IMR-90 (cell line): ENCODE results near the gene CHD6. TPM values are rescaled to one million over a fixed set of nuclear protein-coding genes. Genes with fewer than 3 reads are reported as not detected.
A peak's percentile ranks its signal among the peaks of the same experiment; 100 is the strongest.

Experiments
- ATAC-seq: fragments of 200-7000 bp; cut with Tn5 transposase; 2 replicates; pipeline ENCODE4 v1.9.1; 2020; ENCODE audit warnings: low read depth, mild to moderate bottlenecking, moderate library complexity
- BruUV-seq: library from RNA; stranded (reverse); fragments of 400-500 nt; replicated peaks from 2 replicates; lab custom pipeline; 2021; lab: Mats Ljungman, UMichigan
- CTCF ChIA-PET: fragments of 300-600 bp; formaldehyde crosslinking; extraction: SDS; loops from one replicate; lab custom pipeline; 2021; ENCODE audit warnings: antibody characterized with exemption; lab: Yijun Ruan, JAX
- POLR2A ChIA-PET: fragments of 300-600 bp; sonication (Branson Sonifier 250); formaldehyde crosslinking; loops from one replicate; lab custom pipeline; 2022; ENCODE audit warnings: antibody characterized with exemption; ENCODE audit not compliant: unreplicated experiment; lab: Charles Lee
- DNase-seq: peaks from one replicate; pipeline ENCODE4 v3.0.0; 2013
- H2AFZ ChIP-seq: replicated peaks from 2 replicates; pipeline ENCODE3; 2013; ENCODE audit warnings: low read length, mild to moderate bottlenecking; ENCODE audit not compliant: poor library complexity
- H2AK5ac ChIP-seq: 2 replicates; pipeline ENCODE4 v1.6.1; 2013; ENCODE audit warnings: low read depth, low read length, inconsistent platforms
- H2AK9ac ChIP-seq: replicated peaks from 2 replicates; pipeline ENCODE3; 2013; ENCODE audit warnings: mild to moderate bottlenecking, low read depth, low read length, moderate library complexity; ENCODE audit not compliant: poor library complexity
- H2BK120ac ChIP-seq: 2 replicates; pipeline ENCODE4 v1.6.1; 2013; ENCODE audit warnings: low read depth, low read length, inconsistent platforms
- H2BK15ac ChIP-seq: 3 replicates; pipeline ENCODE4 v1.6.1; 2013; ENCODE audit warnings: low read depth, low read length, inconsistent platforms
- H2BK20ac ChIP-seq: 2 replicates; pipeline ENCODE4 v1.6.1; 2013; ENCODE audit warnings: low read depth, mild to moderate bottlenecking, inconsistent platforms, low read length, moderate library complexity
- H2BK5ac ChIP-seq: 2 replicates; pipeline ENCODE4 v1.6.1; 2013; ENCODE audit warnings: mild to moderate bottlenecking, low read depth, low read length, inconsistent platforms; ENCODE audit not compliant: poor library complexity, severe bottlenecking
- H3K14ac ChIP-seq: replicated peaks from 2 replicates; pipeline ENCODE4 v1.6.1; 2013; ENCODE audit warnings: low read depth, low read length, inconsistent platforms
- H3K18ac ChIP-seq: 2 replicates; pipeline ENCODE4 v1.6.1; 2013; ENCODE audit warnings: low read depth, low read length, control low read depth
- H3K23ac ChIP-seq: 2 replicates; pipeline ENCODE4 v1.6.1; 2013; ENCODE audit warnings: low read depth, low read length, inconsistent platforms
- H3K27ac ChIP-seq: 2 replicates; pipeline ENCODE4 v1.5.1; 2013; ENCODE audit warnings: mild to moderate bottlenecking, control low read depth, low read length; ENCODE audit not compliant: insufficient read depth
- H3K27me3 ChIP-seq: 2 replicates; pipeline ENCODE4 v1.6.1; 2013; ENCODE audit warnings: low read length; ENCODE audit not compliant: control insufficient read depth, insufficient read depth
- H3K36me3 ChIP-seq: 2 replicates; pipeline ENCODE4 v1.6.1; 2013; ENCODE audit warnings: low read length, mixed read lengths; ENCODE audit not compliant: control insufficient read depth, insufficient read depth
- H3K4ac ChIP-seq: 2 replicates; pipeline ENCODE4 v1.6.1; 2013; ENCODE audit warnings: low read depth, low read length, inconsistent platforms
- H3K4me1 ChIP-seq: 2 replicates; pipeline ENCODE4 v1.6.1; 2013; ENCODE audit warnings: low read length, mixed read lengths; ENCODE audit not compliant: control insufficient read depth, insufficient read depth
- H3K4me2 ChIP-seq: 2 replicates; pipeline ENCODE4 v1.6.1; 2013; ENCODE audit warnings: low read depth, mild to moderate bottlenecking, control low read depth, low read length, moderate library complexity
- H3K4me3 ChIP-seq: 2 replicates; pipeline ENCODE4 v1.5.1; 2013; ENCODE audit warnings: low read depth, mild to moderate bottlenecking, control low read depth, low read length, moderate library complexity; ENCODE audit not compliant: insufficient read depth
- H3K56ac ChIP-seq: 2 replicates; pipeline ENCODE4 v1.6.1; 2013; ENCODE audit warnings: low read length, inconsistent platforms; ENCODE audit not compliant: insufficient read depth; ENCODE audit errors: extremely low read depth
- H3K79me1 ChIP-seq, 2 experiments: 2 replicates each; pipeline ENCODE4 v1.6.1; 2013; ENCODE audit warnings: low read length in 2 of 2, inconsistent platforms in 1 of 2, low read depth in 1 of 2
- H3K9ac ChIP-seq: 2 replicates; pipeline ENCODE4 v1.6.1; 2013; ENCODE audit warnings: low read depth, low read length, control low read depth
- H3K9me1 ChIP-seq: 2 replicates; pipeline ENCODE4 v1.6.1; 2013; ENCODE audit warnings: low read length, inconsistent platforms; ENCODE audit not compliant: insufficient read depth
- H3K9me3 ChIP-seq: 2 replicates; pipeline ENCODE4 v1.6.1; 2013; ENCODE audit warnings: low read length; ENCODE audit not compliant: control insufficient read depth, insufficient read depth
- H4K20me1 ChIP-seq: 2 replicates; pipeline ENCODE4 v1.6.1; 2013; ENCODE audit warnings: low read length, inconsistent platforms; ENCODE audit not compliant: insufficient read depth
- H4K5ac ChIP-seq: 2 replicates; pipeline ENCODE4 v1.6.1; 2013; ENCODE audit warnings: mild to moderate bottlenecking, low read depth, low read length, control low read depth
- H4K8ac ChIP-seq, 2 experiments: 2 replicates each; pipeline ENCODE4 v1.6.1; 2013; ENCODE audit warnings: low read depth in 2 of 2, low read length in 2 of 2, control low read depth in 1 of 2, inconsistent platforms in 1 of 2
- H4K91ac ChIP-seq: 2 replicates; pipeline ENCODE4 v1.6.1; 2013; ENCODE audit warnings: low read depth, low read length, inconsistent platforms; ENCODE audit not compliant: insufficient read depth
- BHLHE40 ChIP-seq: fragments of 150-350 bp; IDR thresholded peaks from 2 replicates; pipeline ENCODE4 v1.6.1; 2016; ENCODE audit warnings: mild to moderate bottlenecking, low read depth, low read length
- CEBPB ChIP-seq: IDR thresholded peaks from 2 replicates; pipeline ENCODE4 v1.6.1; 2012; ENCODE audit warnings: low read depth, low read length, improper control_type of control experiment
- FOS ChIP-seq: fragments of 150-350 bp; IDR thresholded peaks from 2 replicates; pipeline ENCODE4 v1.6.1; 2016; ENCODE audit warnings: low read depth, low read length
- MAZ ChIP-seq: IDR thresholded peaks from 2 replicates; pipeline ENCODE4 v1.6.1; 2012; ENCODE audit warnings: low read depth, mild to moderate bottlenecking, low read length, improper control_type of control experiment, moderate library complexity, borderline replicate concordance
- MXI1 ChIP-seq: IDR thresholded peaks from 2 replicates; pipeline ENCODE4 v1.6.1; 2012; ENCODE audit warnings: low read depth, mild to moderate bottlenecking, low read length, moderate library complexity, borderline replicate concordance
- RAD21 ChIP-seq: IDR thresholded peaks from 2 replicates; pipeline ENCODE4 v1.6.1; 2012; ENCODE audit warnings: low read length, improper control_type of control experiment
- WGBS, 2 experiments: methylation state at CpG; one replicate each; pipeline versions ENCODE4 v1.1.5 to v1.1.7; 2013; ENCODE audit warnings: missing lambda C conversion rate in 2 of 2; ENCODE audit not compliant: insufficient read length in 1 of 2; ENCODE audit errors: extremely low coverage in 2 of 2; 5-methylcytosine and 5-hydroxymethylcytosine counted together
- dilution Hi-C: fragments of 300-500 bp; cut with HindIII; formaldehyde crosslinking; loops from one replicate; pipeline ENCODE4 v1.14.3; 2018; ENCODE audit warnings: low sequenced_read_pairs; ENCODE audit not compliant: unreplicated experiment
- in situ Hi-C: fragments of 300-500 bp; cut with MboI; formaldehyde crosslinking; loops from 3 replicates; pipeline ENCODE4 v1.14.3; 2019; ENCODE audit warnings: low sequenced_read_pairs, inconsistent platforms, mixed read lengths
- intact Hi-C: fragments of 100-400 bp; cut with micrococcal nuclease; formaldehyde crosslinking; loops from 2 replicates; pipeline ENCODE4 v1.10.0; 2022
- polyA plus RNA-seq, 3 experiments: library from polyadenylated mRNA; depleted of rRNA; stranded (reverse); fragments of >200 nt; gene quantifications; 2 replicates each; pipeline ENCODE4 v1.2.3, GENCODE V29; 2012; ENCODE audit warnings: low replicate concordance in 1 of 3
- total RNA-seq: library from RNA; depleted of rRNA; stranded (reverse); fragments of >200 nt; gene quantifications from 2 replicates; pipeline ENCODE4 v1.2.3, GENCODE V29; 2012
- TF ChIP-seq, protein P1 (sequence below): fragments of 150-350 bp; IDR thresholded peaks from 2 replicates; pipeline ENCODE4 v1.6.1; 2017; ENCODE audit warnings: mild to moderate bottlenecking, antibody characterized with exemption, low read length, low read depth

CHD6 gene
- total and polyA plus RNA-seq, 2 of the 4 experiments (the other 2 are of a cell fraction), result 8.8 to 26.7 TPM

DNA sequence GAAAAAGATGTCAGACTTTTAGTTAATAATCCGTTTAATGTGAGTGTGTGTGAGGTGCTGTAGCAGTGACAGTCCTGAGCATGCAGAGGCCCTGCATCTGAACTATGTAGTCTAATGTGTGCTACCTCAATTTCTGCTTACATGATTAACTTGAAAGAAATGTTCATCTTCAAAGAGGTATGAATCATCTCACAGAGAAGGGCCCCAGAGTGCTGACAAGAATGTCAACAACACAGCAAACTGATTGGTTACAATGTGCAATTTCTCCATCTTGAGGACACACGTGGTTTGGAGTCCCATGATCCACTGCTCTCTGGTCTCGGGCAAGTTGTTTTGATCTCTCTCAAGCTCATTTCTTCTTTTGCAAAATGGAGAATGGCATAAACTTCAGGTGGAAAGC, 189.9 kb downstream of the CHD6 start:
- Histone ChIP-seq H3K14ac (peak overlapping the region; percentile 41; the same call in 1 of the 2 replicates), H3K36me3 (peaks cover 13% of the 10 kb centered on the region), H3K18ac (peak overlapping the region; percentile 92; the same call in 1 of the 2 replicates), H4K5ac (peak overlapping the region; percentile 22; the same call in 1 of the 2 replicates), H4K91ac (no peak overlapping the region), H2AK5ac (no peak overlapping the region), H3K4ac (no peak overlapping the region), H3K9ac (no peak overlapping the region), H3K79me1 (peaks cover 0 to 8% of the 10 kb centered on the region in 2 experiments; a peak in 1 of 4 replicates), H2BK120ac (0 out of 2 replicates have a peak overlapping the region, but pooled peaks have one; percentile 53), H2AFZ (no peak overlapping the region), H3K23ac (peak overlapping the region; percentile 39; the same call in 1 of the 2 replicates), H2BK20ac (no peak overlapping the region), H3K9me3 (no peaks in the 10 kb centered on the region), H3K27me3 (no peaks in the 10 kb centered on the region), H3K4me3 (no peak overlapping the region), H4K8ac (peak overlapping the region in 1 of 2 experiments; percentile 71; a peak in 1 of 4 replicates), H3K56ac (no peak overlapping the region), H2BK5ac (peak overlapping the region; percentile 78), H3K27ac (no peak overlapping the region), H3K4me2 (peak overlapping the region; percentile 10; the same call in 1 of the 2 replicates), H2BK15ac (0 out of 3 replicates have a peak overlapping the region, but pooled peaks have one; percentile 77), H3K4me1 (peaks cover 21% of the 10 kb centered on the region), H4K20me1 (no peaks in the 10 kb centered on the region; the same call in 1 of the 2 replicates), H2AK9ac (no peak overlapping the region), H3K9me1 (peaks cover 9% of the 10 kb centered on the region)
- peak; percentile 80 for ATAC-seq
- TF ChIP-seq CEBPB (peak; percentile 51; the same call in 1 of the 2 replicates), MXI1 (peak; percentile 84), MAZ (no peak), FOS (peak; percentile 52), RAD21 (no peak), BHLHE40 (peak; percentile 38; the same call in 1 of the 2 replicates)
- TF ChIP-seq, protein P1, sequence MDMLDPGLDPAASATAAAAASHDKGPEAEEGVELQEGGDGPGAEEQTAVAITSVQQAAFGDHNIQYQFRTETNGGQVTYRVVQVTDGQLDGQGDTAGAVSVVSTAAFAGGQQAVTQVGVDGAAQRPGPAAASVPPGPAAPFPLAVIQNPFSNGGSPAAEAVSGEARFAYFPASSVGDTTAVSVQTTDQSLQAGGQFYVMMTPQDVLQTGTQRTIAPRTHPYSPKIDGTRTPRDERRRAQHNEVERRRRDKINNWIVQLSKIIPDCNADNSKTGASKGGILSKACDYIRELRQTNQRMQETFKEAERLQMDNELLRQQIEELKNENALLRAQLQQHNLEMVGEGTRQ, result peak; percentile 82
- POLR2A ChIA-PET, result no interaction called here
- in situ Hi-C loops (no loop called here), intact Hi-C loops (loop anchor here (5.0 kb wide), 2 partner anchors 189 to 264 kb away; partner anchors contain the start of gene CHD6), dilution Hi-C loops (no loop called here)
- CTCF ChIA-PET, result no interaction called here
- peak; percentile 86 for DNase-seq
- BruUV-seq, result no TSS peak
- WGBS, 2 experiments, result 60% methylated on average over 1 of the region's 3 CpGs; no CpG with 5 or more reads in 1 of the 2 experiments
